IPS-20b (cell line): ENCODE results near the gene GNAT2.

Source experiments
- H3K27ac ChIP-seq: one replicate; pipeline ENCODE4 v1.5.1; 2013; ENCODE audit warnings: low read length
- H3K27me3 ChIP-seq: 2 replicates; pipeline ENCODE4 v1.6.1; 2013; ENCODE audit warnings: mild to moderate bottlenecking, low read length, inconsistent platforms; ENCODE audit not compliant: insufficient read depth
- H3K36me3 ChIP-seq: 2 replicates; pipeline ENCODE4 v1.6.1; 2013; ENCODE audit warnings: low read depth, mild to moderate bottlenecking, inconsistent platforms, low read length, moderate library complexity; ENCODE audit not compliant: insufficient read depth
- H3K4me1 ChIP-seq: 2 replicates; pipeline ENCODE4 v1.6.1; 2013; ENCODE audit warnings: mild to moderate bottlenecking, control low read depth, inconsistent platforms, low read length, moderate library complexity; ENCODE audit not compliant: insufficient read depth
- H3K4me3 ChIP-seq: 2 replicates; pipeline ENCODE4 v1.5.1; 2013; ENCODE audit warnings: mild to moderate bottlenecking, low read length, inconsistent platforms
- H3K9ac ChIP-seq: 2 replicates; pipeline ENCODE4 v1.6.1; 2013; ENCODE audit warnings: low read depth, mild to moderate bottlenecking, inconsistent platforms, low read length, moderate library complexity
- H3K9me3 ChIP-seq: 2 replicates; pipeline ENCODE4 v1.6.1; 2013; ENCODE audit warnings: mild to moderate bottlenecking, low read depth, low read length, inconsistent platforms; ENCODE audit not compliant: insufficient read depth

GNAT2 gene

DNA sequence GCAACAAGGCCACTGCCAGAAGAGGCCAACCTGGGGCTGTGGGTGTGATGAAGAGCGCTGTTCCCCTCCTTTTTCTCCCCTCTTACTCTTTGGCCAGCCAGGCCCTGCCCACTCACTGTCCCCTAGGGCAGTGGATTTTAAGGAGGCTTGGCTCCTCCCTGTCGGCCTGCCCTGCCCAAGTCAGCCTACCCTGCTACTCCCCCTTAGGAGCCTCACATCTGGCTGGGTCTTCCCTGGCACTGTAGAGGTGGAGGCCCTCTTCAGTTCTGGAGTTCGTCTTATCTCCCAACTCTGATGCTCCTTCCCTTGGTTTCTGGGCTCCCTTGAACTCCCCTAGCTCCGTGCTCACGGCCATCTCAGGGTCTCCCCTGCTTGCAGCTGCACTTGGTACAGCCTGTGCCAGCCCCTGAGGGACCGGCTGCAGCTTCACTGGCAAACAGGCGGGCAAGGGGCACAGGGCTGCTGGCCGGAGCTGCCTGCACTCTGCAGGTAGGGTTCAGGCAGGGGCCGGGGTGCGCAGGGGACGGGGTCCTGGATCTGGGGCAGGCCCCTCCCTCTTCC lies 4.3 kb upstream of the GNAT2 start:
- Histone ChIP-seq H3K36me3 (peaks cover 28% of the 10 kb centered on the region), H3K27me3 (no peaks in the 10 kb centered on the region), H3K9me3 (no peaks in the 10 kb centered on the region), H3K4me1 (peaks cover 5% of the 10 kb centered on the region; the same call in 1 of the 2 replicates), H3K9ac (no peak overlapping the region), H3K27ac (no peak overlapping the region), H3K4me3 (no peak overlapping the region)

DNA sequence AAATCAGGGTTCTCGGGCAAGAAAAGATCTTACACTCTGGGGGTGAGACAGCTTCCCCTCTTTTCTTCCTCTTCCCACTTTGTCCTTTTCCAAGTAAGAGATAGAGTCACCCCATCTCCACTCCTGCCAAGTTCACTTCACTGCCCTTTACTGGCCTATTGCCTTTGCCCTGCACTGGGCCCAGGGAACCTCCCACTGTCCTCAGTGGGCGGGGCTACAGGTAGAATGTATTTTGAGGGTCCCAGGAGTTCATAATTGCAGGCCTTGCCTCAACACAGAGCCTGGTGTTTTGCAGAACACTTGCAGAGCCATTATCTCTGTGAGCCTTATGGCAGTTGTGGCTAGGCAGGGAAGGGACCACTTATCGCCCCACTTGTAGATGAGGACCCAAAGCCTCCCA lies 3.5 kb upstream of the GNAT2 start:
- Histone ChIP-seq H3K4me1 (peaks cover 5% of the 10 kb centered on the region; the same call in 1 of the 2 replicates), H3K27ac (no peak overlapping the region), H3K9ac (no peak overlapping the region)

DNA sequence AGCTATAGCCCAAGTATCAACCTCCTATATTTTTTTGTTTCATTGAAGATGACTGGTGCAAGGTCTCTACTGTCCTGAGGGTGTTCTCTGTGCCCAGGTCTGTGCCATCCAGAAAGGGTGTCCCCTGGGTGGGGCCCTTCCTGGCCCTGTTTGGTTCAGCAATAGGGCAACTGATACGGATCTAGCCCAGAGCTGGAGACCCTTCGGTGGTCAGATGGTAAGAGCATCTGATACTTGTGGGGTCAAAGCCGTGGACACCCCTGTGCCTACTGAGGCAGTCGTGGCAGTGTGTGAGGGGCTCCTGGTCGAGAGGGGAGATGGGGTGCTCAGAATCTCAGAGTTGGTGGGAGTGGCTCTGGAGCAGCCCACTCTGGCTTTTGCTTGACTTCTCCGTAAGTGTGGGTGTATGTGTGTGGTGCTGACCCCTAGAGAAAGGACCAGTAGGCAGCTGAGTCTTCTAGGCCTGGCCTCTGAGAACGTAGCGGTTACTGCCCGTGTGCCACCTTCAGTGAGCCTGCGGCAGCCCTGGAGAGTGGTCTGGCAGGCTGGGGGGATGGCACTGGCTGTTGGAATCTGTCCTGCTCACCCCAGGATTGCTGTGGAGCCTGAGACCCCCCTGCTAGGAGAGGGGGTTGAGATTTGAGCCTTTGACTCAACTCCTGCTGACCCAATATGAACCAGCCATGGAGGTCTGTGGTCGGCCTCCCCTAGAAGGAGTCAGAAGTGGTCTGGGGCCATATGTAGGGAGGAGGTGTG lies 2.9 kb upstream of the GNAT2 start:
- peaks cover 8% of the 10 kb centered on the region; the same call in 1 of the 2 replicates for H3K4me1 ChIP-seq
- no peaks in the 10 kb centered on the region for H3K27me3 ChIP-seq
- no peak overlapping the region for H3K9ac ChIP-seq
- peaks cover 16% of the 10 kb centered on the region for H3K36me3 ChIP-seq
- H3K4me3 ChIP-seq = no peak overlapping the region
- H3K9me3 ChIP-seq = no peaks in the 10 kb centered on the region
- H3K27ac ChIP-seq = no peak overlapping the region

More for the DNA sequence above, 3.5 kb upstream of the GNAT2 start:
- H3K9me3 ChIP-seq = no peaks in the 10 kb centered on the region
- H3K36me3 ChIP-seq = peaks cover 22% of the 10 kb centered on the region
- H3K27me3 ChIP-seq = no peaks in the 10 kb centered on the region
- H3K4me3 ChIP-seq = no peak overlapping the region

DNA sequence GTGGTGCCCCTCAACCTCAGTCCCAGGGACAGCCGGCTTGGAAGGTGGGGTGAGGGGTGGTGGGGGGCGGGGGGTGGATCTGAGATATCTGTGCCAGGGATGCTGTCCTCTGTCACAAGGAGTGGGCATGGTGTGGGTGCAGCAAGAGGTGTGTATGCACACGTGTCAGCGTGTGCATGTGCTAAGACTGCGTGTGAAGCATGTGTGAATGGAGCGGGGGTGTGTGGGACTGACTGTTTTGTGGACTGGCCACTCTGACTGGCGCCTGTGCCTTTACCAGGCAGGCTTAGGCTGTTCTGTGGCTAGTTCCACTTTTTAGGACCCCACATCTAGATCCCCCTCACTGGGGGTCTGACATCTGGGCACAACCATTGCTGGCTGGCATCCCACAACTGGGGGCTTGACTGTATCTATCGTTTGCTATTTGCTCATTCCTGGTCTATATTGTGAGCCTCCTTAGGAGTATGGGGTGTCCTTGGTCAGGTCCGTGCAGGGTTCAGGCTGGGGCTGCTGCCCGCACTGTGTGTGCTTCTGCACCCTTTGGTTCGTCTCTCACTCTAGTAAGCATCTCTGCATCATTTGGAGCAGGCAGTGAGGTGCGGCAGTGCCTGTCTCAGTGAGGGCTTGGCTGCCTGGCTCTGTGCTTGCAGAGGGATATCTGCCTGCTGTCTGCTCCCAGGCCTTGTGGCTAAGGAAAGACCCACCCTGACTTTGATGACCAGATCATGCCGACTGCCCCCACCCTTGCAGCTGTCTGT lies 2.1 kb upstream of the GNAT2 start:
- Histone ChIP-seq H3K4me1 (peaks cover 12% of the 10 kb centered on the region; the same call in 1 of the 2 replicates), H3K9ac (peak overlapping the region; percentile 59; the same call in 1 of the 2 replicates), H3K9me3 (no peaks in the 10 kb centered on the region), H3K36me3 (peaks cover 8% of the 10 kb centered on the region; the same call in 1 of the 2 replicates), H3K27me3 (no peaks in the 10 kb centered on the region), H3K4me3 (peak overlapping the region; percentile 71; the same call in 1 of the 2 replicates), H3K27ac (no peak overlapping the region)

DNA sequence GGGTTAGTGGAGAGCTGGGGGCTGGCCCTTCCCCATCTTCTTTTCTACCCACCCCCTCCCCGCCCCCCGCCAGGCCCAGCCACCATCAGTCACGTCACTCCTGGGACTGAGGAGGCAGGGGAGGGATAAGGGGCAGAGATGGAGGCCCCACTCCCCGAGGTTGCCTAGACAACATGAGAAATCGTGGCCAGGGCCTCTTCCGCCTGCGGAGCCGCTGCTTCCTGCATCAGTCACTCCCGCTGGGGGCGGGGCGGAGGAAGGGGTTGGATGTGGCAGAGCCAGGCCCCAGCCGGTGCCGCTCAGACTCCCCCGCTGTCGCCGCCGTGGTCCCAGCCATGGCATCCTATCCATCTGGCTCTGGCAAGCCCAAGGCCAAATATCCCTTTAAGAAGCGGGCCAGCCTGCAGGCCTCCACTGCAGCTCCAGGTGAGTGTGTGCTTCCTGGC lies 1.4 kb upstream of the GNAT2 start:
- Histone ChIP-seq H3K27ac (no peak overlapping the region), H3K36me3 (peaks cover 2% of the 10 kb centered on the region; the same call in 1 of the 2 replicates), H3K27me3 (no peaks in the 10 kb centered on the region), H3K9ac (peak overlapping the region; percentile 75; the same call in 1 of the 2 replicates), H3K4me1 (peaks cover 12% of the 10 kb centered on the region; the same call in 1 of the 2 replicates), H3K9me3 (no peaks in the 10 kb centered on the region), H3K4me3 (peak overlapping the region; percentile 71)

DNA sequence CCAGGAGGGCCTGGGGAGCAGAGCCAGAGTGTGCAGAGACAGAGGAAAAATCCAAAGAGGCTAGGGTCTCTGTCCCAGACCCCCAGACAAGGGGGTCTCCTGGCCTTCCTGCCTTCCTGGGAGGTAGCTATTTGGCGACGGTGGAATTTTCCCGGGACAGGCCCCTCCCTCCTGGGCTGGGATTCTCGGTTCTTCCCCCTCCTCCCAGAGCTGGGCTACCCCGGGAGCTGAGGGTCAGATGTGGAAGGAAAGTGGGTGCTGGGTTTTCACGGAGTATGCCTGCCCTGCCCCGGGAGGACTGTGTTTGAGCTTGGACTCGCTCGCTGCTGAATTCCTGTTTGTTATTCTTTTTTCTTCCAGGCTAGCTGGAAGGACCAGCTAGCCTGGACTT lies 980 bp upstream of the GNAT2 start:
- Histone ChIP-seq H3K27ac (no peak overlapping the region), H3K4me3 (peak overlapping the region; percentile 71), H3K27me3 (no peaks in the 10 kb centered on the region), H3K36me3 (no peaks in the 10 kb centered on the region), H3K4me1 (peaks cover 12% of the 10 kb centered on the region; the same call in 1 of the 2 replicates), H3K9me3 (no peaks in the 10 kb centered on the region), H3K9ac (peak overlapping the region; percentile 75; the same call in 1 of the 2 replicates)

DNA sequence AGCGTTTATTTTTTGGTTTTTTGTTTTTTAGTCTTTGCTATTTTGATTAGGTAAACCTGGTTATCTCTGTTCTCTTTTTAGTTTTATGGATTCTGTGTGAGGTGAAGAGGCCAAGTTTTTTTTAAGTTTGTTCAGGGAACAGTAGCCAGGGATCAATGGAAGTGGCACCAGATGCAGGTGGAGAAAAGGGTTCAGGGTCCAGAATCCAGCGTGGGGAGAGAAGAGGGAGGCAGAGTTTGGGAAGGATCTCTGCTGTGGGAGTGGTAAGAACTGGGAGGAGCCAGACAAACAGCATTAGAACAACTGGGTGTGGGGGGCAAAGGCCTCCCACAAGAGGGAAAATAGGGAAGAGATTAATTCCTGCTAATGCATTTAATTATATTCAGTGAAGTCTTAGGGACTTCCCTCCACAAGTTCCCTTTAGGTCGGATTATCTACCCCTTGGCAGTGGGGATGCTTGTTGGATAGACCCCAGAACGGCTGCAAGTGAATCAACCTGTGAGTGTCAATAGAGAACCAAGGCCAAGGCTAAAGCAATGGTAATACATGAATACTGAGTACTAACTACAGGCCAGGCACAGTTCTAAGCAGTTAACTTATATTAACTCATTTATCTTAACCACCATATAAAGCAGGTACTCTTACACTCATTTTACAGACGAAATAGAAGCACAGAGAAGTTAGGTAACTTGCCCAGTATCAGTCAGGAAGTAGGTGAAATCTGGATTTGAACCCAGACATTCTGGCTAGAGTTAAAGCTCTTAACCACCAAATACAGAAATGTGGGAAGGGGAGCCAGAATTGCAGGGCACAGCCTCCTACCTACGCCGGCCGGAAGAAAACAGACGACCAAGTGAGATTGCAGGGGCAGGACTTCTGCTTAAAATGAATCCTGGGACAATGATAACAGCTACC lies 498 bp downstream of the GNAT2 start:
- Histone ChIP-seq H3K9ac (peak overlapping the region; percentile 75; the same call in 1 of the 2 replicates), H3K36me3 (no peaks in the 10 kb centered on the region), H3K4me3 (peak overlapping the region; percentile 71), H3K27me3 (no peaks in the 10 kb centered on the region), H3K9me3 (no peaks in the 10 kb centered on the region), H3K4me1 (peaks cover 12% of the 10 kb centered on the region; the same call in 1 of the 2 replicates), H3K27ac (peak overlapping the region; percentile 29)

DNA sequence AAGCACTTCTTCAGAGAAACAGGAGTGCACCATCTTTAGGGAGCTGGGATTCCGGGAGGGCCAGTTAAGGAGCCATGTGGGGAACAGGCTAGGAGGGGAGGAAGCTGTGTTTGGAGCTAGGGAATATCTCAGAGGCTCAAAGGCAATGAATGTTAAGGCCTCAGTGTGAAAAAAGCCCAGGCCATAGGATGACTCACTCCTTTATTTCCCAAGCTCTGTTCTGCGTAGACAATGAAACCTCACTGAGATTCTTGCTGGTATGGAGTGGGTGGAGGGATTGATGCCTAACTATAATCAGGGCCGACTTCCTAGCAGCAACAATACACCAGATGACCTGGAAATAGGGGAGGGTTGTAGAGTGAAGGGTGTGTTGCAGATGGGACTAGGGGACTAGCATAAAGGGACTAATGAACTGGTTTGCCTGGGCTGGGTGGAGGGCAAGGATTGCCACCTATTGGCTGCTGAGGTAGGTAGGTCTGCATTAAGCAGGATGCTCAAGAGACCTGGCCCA lies 2.1 kb downstream of the GNAT2 start:
- Histone ChIP-seq H3K27ac (no peak overlapping the region), H3K36me3 (no peaks in the 10 kb centered on the region), H3K9me3 (no peaks in the 10 kb centered on the region), H3K9ac (no peak overlapping the region), H3K27me3 (no peaks in the 10 kb centered on the region), H3K4me1 (peaks cover 12% of the 10 kb centered on the region; the same call in 1 of the 2 replicates), H3K4me3 (no peak overlapping the region)

DNA sequence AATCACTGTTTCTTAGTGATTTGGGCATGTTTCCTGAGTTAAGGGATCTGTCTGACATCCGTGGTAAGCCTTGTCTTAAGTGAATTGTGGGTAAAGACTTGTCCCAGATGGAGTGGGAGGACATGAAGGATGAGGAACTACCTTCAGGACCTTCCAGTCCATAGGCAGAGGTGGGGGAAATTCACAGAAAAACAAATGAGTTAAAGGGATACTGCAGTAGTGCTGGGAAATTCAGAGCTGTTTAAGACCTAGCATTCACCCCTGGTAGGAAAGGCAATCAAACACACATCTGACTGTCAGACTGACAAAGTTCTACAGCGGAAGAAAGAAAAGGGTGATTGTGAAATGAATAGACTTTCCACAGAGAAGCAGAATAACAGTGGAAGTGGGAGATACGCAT lies 3.0 kb downstream of the GNAT2 start:
- Histone ChIP-seq H3K4me1 (peaks cover 12% of the 10 kb centered on the region; the same call in 1 of the 2 replicates), H3K9ac (no peak overlapping the region), H3K4me3 (no peak overlapping the region), H3K27me3 (no peaks in the 10 kb centered on the region), H3K27ac (no peak overlapping the region), H3K36me3 (no peaks in the 10 kb centered on the region), H3K9me3 (no peaks in the 10 kb centered on the region)

DNA sequence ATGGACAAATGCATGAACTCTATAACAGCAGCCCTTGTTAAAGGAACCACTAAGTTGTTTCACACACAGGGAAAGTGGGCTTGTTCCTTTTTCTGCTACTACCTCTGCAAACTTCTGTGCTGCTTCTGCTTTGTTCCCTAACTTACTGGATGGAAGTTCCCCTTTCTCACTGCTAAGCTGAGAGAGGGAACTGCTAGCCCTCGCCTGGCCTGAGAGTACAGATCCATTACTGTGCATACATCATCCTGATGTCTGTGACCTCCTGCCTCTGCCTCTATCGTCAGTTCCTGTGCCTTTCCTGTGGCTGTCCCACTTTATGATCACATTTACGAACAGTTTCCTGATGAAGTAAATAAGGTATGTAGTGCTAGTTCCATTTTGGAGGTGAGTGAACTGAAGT lies 3.5 kb downstream of the GNAT2 start:
- H3K9me3 ChIP-seq = no peaks in the 10 kb centered on the region
- H3K27me3 ChIP-seq = no peaks in the 10 kb centered on the region
- no peaks in the 10 kb centered on the region for H3K36me3 ChIP-seq
- peaks cover 12% of the 10 kb centered on the region; the same call in 1 of the 2 replicates for H3K4me1 ChIP-seq
- H3K27ac ChIP-seq = no peak overlapping the region
- H3K4me3 ChIP-seq = no peak overlapping the region
- no peak overlapping the region for H3K9ac ChIP-seq
